GM21717 (cell line): ENCODE results near the gene DNAL4.

Experiments
- ATAC-seq: cut with Tn5 transposase; IDR thresholded peaks from one replicate; pipeline ENCODE4 v1.9.1; 2021; ENCODE audit warnings: mild to moderate bottlenecking, moderate library complexity; ENCODE audit not compliant: unreplicated experiment

DNAL4 gene, protein sequence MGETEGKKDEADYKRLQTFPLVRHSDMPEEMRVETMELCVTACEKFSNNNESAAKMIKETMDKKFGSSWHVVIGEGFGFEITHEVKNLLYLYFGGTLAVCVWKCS

DNA sequence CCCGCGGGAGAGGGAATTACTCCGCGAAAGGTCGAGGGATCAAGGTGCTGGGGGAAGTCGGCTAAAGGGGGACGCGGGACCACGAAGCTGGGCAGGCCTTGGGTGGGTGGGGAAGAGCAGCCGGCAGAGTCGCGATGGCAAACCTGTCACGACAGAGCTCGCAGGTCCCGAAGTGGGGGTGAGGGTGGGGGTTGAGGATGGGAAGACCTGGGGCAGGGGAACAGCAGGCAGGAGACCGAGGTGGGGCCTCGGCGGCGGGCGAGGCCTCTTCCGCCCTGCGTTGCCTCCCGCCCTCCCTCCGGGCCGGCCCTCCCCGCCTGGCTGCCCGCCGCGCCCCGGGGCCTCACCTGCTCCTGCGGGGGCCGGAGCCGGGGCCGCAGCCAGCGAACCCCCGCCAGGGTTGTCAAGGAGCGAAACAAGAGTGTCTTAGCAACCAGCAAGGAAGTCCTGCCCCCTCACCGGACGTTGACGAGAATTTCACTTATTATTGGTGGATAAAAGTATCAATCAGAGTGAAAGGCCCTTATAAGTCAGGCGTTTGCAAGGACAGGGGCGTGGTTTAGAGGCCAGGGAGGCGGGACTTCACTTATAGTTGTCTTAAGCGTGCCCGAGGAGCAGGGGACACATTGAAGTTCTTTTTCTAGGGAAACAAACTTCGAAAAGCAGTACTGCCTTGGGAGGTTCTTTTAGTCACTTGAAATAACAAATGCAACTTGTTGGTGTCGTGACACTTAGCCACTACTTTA lies at the start of gene DNAL4:
TSS of gene DNAL4 (minus strand) at position 423 of the 746 bp plus-strand sequence. CDS start 11,412 bp downstream, outside the sequence.
- peak; percentile 92 for ATAC-seq

DNA sequence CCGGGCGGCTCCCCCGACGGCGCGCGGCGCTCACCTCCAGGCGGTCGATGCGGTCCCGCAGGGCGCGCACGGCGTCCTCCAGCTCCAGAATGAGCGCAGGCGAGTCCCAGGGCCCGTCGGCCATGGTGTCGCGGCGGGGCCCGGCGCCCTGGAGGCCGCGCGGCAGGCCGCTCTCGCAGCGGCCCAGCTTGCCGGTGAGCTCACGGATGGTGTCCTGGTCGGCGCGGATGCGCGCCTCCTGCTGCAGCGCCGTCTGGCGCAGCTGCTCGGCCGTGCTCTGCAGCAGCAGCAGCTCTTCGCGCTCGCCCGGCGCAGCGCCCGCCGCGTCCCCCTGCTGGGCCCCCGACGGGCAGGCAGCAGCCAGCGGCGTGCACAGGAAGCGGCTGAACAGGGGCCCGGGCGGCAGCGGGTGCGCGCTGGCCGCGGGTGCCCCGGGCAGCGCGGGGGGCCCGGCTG lies 49.3 kb upstream of the DNAL4 start:
- ATAC-seq, result no peak

DNA sequence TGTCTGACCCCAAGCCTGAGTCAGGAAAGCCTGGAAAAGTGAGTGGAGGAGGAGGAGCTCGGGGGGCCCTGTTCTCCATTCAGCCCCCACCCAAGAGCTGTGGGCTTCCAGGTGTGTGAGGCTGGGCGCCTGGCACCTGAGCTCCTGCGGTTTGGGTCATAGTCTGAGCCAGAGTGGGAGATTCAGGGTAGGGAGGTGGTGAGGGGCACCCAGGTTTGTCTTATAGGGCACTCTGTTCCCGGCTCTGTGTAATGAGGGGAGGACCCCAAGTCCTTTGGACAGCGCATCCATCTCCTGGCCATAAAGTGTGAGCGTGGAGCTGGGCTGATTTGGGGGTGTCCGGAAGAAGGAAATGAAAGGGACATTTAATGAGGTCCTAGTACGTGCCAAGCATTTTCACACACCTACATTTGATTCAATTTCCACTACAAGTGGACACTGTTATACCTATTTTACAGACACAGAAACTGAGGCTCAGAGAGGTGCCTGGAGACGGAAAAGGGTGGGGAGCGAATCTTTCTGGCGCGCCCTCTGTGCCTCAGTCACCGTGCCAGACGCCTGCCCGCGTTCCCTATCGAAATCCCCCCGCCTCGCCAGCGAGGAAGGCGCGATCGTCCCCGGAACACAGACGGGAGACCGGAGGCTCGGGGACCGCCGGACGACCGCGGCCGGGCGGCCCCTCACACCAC lies 48.7 kb upstream of the DNAL4 start:
- no peak for ATAC-seq

DNA sequence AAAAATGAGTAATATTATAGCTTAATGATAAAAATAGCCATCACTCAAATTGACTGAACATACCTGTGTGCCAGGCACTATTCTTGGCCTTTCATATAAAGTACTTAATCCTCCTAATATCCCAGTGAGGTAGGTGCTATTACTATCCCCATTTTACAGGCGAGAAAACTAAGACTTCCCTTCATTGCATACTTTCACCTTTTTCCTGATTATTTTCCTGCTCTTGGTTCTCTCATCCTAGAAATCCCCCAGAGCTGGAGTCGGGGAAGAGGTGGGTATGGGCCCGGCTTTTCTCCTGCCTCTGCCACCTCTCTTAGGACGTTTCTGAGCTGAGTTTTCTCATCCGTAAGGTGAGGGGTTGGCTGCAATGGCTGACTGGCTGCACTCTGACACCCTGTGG lies 47.7 kb upstream of the DNAL4 start:
- no peak for ATAC-seq

DNA sequence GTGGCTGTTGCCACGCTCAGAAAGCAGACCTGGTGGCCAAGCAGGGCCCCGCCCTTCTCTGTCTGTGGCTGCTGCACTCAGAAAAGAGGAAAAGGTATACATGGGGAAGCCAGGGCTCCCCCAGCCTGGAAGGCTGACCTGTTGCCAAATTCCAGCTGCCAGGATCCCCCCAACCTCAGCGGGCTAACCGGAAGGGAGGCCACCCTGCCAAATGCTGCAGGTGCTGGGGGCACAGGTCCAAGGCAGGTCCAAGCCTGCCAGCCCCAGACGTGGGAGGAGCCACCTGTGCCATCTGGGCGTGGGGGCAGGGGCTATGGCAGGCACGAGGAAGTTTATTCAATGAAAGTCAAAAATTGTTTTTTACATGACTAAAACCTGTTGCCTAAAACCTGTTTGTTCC lies 47.3 kb upstream of the DNAL4 start:
- no peak for ATAC-seq

DNA sequence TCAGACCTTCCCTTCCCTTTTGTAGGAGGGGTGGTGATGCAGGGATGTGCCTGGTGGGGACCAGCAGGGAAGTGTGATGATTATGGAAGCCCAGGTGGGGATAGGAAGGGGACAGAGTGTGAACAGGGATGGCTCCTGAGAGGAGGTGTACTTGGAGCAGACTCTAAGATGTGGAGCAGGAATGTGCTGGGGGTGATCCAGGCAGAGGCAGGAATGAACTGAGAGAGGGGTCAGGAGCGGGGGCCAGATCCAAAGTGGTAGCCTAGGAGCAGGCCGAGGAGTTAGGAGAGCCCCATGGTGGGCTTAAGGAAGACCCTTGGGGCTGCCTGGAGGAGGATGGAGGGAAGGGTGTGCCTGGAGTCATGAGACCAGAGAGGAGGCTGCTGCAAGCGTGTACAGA lies 46.2 kb upstream of the DNAL4 start:
- no peak for ATAC-seq

DNA sequence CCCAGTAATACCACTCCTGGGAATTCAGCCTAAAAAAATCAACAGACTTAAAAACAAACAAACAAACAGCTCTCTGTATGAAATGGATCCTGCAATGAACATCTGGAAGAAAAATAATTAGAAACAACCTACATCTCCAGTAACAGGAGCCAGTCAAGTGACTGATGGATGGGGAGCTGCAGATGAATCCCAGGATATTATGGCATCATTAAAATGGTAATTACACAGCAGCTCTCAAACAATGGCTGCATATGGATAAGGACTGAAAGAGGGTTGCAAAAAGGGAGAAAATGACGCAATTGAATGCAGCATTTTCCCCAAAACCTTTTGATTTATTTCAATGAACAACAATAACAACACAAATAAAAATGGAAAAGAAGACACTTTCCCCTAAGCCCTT lies 45.7 kb upstream of the DNAL4 start:
- no peak for ATAC-seq

DNA sequence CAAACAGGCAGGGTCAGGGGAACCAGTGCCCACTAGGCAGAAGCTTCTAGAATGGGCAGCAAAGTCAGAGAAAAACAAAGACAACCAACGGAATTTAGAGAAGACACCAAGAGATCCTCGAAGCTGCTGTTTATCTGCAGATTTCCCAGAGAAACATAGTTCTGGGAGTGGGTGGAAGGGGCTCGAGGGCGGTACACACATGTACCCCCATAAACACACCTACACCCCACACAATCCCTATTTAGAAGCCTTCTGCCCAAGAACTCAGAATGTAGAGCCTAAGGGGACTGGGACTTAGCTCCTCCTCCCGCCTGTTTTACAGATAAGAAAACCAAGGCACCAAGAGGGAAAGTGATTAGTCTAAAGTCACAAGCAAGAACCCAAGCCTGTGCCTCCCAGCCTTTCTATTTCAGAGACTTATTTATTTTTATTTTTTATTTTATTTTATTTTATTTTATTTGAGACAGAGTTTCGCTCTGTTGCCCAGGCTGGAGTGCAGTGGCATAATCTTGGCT lies 43.5 kb upstream of the DNAL4 start:
- ATAC-seq, result no peak

DNA sequence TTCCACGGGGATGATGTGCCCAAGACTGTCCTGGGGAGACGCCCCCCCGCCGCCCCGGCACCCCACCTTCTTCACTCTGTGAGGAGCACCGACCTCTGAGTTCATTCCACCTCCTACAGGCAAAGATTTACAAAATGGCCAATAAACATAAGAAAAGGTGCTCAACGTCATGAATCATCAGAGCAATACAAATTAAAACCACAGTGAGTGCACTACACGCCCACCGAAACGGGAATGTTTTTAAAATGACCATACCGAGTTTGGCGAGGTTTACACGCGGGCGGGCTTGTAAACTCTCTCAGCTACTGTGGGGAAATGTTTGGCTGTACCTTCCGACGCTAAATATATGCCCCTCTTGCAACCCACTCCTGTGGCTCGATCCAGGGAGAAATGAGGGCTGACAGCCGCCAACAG lies 42.0 kb upstream of the DNAL4 start:
- no peak for ATAC-seq

DNA sequence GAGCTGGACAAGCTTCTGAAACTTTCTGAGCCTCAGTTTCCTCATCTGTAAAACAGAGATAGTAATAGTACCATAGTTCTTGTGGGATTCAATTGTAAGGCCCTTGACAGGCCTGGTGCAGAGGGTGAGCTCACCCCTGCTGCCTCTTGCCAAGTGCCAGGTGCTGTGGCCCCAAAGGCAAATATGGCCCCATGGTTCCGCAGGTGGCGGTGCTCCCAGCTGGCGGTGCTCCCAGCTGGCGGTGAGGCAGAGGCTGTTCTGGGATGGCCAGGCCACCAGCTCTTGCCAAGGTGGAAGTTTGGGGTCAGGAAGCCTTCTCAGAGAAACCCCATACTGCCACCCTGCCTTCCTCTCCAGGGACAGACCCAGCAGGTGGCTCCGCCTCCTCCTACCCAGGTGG lies 41.0 kb upstream of the DNAL4 start:
- no peak for ATAC-seq

DNA sequence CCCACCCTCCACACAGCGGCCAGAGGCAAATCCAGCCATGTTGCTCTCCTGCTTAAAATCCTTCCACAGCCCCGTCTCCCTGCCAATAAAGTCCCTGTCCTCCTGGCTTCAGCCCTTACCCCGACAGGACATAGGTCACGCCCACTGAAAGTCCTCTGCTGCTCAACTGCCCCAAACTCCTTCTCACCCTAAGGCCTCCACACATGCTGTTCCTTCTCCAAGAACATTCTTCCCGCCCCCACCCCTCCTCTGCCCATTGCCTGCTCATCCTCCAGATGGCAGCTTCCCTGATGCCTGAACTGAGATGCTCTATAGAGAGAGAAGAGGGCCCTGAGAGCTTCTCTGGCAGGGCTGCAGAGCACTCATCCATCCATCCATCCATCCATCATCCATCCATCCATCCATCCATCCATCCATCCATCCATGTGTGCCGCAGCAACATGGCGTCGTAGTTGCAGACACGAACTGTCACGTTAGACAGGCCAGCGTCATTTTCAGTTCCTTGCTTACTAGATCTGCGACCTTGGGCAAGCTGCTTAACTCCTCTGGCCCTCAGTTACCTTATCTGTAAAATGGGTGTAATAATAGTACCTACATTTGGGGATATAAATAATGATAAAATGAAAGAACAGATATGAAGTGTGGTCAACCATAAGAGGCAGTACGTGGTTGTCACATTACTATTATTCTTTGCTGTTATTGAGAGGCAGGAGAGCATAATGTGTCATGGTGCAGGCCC lies 40.4 kb upstream of the DNAL4 start:
- no peak for ATAC-seq

DNA sequence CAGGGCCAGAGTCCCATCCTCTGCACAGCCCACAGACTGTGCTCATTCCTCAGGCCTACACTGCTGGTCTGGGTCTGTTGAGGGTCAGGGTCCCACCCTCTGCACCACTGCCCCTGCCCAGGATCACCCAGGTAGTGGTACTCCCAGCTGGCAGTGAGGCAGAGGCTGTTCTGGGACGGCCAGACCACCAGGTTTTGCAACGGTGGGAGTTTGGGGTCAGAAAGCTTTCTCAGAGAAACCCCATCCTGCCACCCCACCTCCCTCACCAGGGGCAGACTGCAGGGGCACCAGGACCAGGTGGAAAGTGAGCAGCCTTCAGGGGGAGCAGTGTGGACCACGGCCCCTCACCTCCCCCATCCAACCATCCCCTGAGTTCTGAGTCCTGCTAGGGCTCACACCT lies 39.1 kb upstream of the DNAL4 start:
- no peak for ATAC-seq

DNA sequence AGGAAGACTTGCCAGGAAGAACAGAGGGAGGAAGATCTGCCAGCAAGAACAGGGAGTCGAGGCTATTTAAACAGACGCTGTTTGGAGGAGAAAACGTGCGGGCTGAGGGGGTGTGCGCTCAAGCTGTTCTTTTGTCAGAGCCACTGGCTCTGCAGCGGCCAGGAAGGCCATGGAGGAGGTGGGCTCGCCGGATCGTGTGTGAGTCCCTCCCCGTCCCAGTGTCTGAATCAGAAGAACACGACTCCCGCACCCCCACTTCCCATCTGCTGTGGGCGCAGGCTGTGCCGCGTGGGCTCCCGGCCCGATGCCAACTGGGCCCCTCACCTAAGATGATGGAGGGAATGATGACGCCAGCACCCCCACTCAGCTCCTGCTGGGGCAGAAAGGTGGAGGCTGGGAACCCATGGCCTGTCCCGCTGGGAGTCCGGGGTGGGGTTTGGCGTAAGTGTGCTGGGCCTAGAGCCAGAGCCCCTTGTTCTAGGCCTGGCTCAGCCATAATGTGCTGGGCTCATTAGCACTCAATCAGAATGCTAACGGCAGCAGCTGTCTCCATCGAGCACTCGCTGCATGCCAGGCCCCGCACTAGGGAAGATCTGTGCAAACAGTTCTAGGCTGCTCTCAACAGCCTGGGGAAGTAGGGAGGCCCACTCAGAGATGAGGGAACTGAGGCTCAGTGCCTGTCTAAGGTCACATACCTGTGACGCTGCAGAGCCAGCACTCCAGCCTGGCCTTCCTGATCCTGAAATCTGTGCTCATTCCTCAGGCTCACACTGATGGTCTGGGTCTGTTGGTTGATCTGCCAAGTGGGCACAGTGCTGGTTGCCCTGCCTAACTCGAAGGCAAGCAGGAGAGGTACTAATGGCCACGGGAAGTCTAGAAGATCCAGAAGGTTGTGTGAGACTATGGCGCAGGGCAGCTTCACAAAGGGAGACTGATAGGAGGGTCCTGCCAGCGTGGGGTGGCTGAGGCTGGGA lies 38.3 kb upstream of the DNAL4 start:
- ATAC-seq, result no peak

DNA sequence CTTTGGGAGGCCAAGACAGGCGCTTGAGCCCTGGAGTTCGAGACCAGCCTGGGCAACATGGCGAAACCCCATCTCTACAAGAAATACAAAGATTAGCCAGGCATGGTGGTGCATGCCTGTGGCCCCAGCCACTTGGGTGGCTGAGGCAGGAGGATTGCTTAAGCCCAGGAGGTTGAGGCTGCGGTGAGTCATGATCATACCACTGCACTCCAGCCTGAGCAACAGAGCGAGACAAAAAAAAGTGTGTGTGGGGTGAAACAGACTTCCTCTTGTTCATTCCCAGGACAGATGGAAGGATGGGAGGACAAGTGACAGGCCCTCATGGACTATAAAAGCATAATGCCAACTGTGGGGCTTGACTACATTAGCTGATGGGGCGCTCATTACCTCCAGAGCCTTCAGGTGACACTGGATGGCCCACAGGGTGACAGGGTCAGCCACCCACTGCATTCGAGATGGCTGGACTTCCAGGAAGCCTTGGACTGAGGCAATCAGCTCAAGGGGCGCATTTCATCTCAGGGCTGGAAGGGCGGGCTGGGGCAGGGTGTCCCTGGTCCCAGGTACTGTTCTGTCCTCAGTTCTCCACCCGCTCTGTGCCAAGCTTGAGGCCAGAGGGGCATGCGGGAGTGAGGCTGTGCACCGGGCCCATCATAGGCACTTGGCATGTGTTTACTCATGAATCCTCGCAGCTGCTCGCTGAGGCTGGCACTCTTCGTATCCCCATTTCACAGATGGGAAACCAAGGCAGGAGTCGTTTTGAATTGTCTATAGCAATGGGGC lies 37.4 kb upstream of the DNAL4 start:
- no peak for ATAC-seq

DNA sequence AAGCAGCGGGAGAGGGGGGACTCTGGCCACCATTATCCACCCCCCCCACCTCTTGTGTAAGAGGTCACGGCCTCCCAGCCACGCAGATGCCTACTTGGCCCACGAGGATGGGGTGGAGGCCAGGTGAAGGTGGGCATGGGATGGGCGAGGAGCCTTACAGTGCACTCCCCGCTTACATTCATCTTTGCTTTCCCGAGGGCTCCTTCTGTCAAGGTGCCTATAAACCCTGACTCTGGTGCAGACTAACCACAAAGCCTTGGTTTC lies 36.8 kb upstream of the DNAL4 start:
- no peak for ATAC-seq

DNA sequence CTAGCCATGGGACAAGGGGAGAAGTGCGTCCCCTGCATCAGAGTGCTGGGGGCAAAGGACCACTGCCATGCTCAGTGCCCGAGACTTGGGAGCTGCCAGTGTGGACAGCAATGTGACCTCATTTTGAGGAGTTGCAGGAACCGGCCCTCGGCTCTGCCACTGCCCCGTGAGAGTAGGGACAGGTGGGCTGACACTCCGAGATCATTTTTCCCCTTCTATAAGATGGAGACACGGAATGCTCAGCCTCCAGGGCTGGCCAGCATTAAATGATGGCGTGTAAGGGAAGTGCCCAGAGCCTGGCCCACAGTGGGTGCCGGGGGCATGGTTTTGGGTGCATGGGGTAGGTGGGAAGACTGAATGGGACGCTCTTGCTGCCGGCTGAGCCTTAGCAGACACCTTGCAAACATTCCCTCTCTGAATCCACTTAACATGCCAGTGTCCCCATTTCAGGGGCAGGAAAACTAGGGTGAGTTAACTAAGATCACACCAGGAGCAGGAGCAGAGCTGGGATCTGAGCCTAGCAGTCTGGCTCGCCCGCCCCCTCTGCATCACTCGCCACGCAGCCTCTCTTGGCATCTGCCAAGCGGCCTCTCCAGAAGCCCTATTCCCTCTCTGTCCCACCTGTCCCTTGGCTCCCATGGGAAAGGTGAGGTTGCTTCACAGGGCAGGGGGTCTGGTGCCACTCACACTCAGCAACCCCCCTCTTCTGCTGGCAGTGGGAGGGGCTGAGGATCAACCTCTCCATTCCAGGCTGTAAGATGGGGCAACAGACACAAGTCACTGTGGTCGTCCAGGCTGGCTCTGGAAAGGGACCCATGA lies 36.3 kb upstream of the DNAL4 start:
- ATAC-seq, result no peak

DNA sequence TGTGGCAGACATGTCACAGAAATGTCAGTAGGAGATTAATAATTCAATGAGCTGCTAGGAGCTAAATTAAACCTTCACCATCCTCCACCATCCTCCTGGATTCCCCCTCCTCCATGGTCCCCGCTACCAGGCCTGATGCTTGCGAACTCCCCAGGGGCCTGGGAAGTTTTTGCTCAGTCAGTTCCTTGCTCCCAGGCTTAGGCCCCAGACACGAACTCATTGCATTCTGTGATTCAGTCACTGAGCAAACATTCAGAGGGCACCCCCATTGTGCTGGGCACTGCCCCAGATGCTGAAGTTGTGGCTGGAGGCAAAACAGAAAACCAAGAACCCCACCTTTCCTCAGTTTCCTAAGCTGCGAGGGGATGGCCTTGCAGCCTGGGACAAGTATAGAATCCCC lies 35.5 kb upstream of the DNAL4 start:
- no peak for ATAC-seq

DNA sequence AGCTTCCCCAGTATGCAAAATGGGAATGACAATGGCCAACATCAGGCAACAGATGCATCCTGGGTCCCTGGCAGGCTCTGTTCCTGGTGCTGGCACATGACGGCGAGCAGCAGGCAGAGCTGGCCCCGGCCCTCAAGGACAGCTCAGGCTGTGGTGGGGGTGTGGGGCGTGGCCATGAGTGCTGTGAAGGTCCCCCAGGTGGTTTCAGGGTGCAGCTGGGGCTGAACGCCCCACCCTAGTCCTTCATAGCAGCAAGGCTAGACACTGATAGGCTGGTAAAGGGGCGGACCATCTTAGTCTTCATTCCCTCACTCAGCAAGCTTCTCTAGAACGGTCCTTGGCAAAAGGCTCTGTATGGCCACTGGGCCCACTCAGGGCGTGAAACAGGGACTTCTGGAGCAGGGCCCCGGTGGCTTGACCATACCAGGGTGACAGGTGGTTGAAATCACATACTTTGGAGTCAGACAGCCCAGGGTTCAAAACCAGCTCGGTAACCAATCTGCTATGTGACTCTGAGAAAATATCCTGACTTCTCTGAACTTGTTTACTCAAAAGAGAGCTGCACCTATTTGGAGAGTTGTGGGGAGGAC lies 34.8 kb upstream of the DNAL4 start:
- no peak for ATAC-seq
